Measurements from ENCODE around the gene THSD4. TPM values are rescaled to one million over a fixed set of nuclear protein-coding genes. Genes with fewer than 3 reads are reported as not detected.

THSD4 gene
- total RNA-seq, 1 donor from 2014 or later, result 1.6 TPM

- no peak for DNase-seq
Measured at GRCh38 chr15:71728881-71729280, 613.6 kb downstream of the THSD4 start.

GRCh38 chr15:71729319-71729718 lies 614.0 kb downstream of the THSD4 start:
- no peak for DNase-seq

- no peak for DNase-seq
Measured at GRCh38 chr15:71730277-71731144, 615.2 kb downstream of the THSD4 start.

GRCh38 chr15:71732636-71733035 lies 617.4 kb downstream of the THSD4 start:
- DNase-seq, result no peak

- no peak for DNase-seq
Measured at GRCh38 chr15:71733122-71733521, 617.9 kb downstream of the THSD4 start.

GRCh38 chr15:71734709-71735384 lies 619.6 kb downstream of the THSD4 start:
- DNase-seq, result no peak

GRCh38 chr15:71735385-71735757 lies 620.1 kb downstream of the THSD4 start:
- no peak for DNase-seq

GRCh38 chr15:71736286-71736947 lies 621.1 kb downstream of the THSD4 start:
- DNase-seq, result no peak

GRCh38 chr15:71737761-71738160 lies 622.5 kb downstream of the THSD4 start:
- DNase-seq, result no peak

GRCh38 chr15:71739355-71739754 lies 624.1 kb downstream of the THSD4 start:
- DNase-seq, result no peak

- DNase-seq, result no peak
Measured at GRCh38 chr15:71742964-71743363, 627.7 kb downstream of the THSD4 start.

- DNase-seq, result no peak
Measured at GRCh38 chr15:71743861-71744382, 628.7 kb downstream of the THSD4 start.

GRCh38 chr15:71746719-71747118 lies 631.4 kb downstream of the THSD4 start:
- no peak for DNase-seq

- no peak for DNase-seq
Measured at GRCh38 chr15:71747128-71748083, 632.1 kb downstream of the THSD4 start.

GRCh38 chr15:71748293-71748718 lies 633.0 kb downstream of the THSD4 start:
- no peak for DNase-seq

GRCh38 chr15:71749500-71749899 lies 634.2 kb downstream of the THSD4 start:
- DNase-seq, result no peak

GRCh38 chr15:71752128-71752527 lies 636.9 kb downstream of the THSD4 start:
- no peak for DNase-seq

- no peak for DNase-seq
Measured at GRCh38 chr15:71752604-71753289, 637.5 kb downstream of the THSD4 start.

GRCh38 chr15:71753346-71753745 lies 638.1 kb downstream of the THSD4 start:
- DNase-seq, result no peak

GRCh38 chr15:71754660-71755059 lies 639.4 kb downstream of the THSD4 start:
- no peak for DNase-seq

Data from occipital lobe (tissue), 2 donors.